Measurements from ENCODE around the gene PFKP. TPM values are rescaled to one million over a fixed set of nuclear protein-coding genes. Genes with fewer than 3 reads are reported as not detected.

Gene PFKP
- total RNA-seq, 1 donor from 2014 or later: 196 TPM

DNA sequence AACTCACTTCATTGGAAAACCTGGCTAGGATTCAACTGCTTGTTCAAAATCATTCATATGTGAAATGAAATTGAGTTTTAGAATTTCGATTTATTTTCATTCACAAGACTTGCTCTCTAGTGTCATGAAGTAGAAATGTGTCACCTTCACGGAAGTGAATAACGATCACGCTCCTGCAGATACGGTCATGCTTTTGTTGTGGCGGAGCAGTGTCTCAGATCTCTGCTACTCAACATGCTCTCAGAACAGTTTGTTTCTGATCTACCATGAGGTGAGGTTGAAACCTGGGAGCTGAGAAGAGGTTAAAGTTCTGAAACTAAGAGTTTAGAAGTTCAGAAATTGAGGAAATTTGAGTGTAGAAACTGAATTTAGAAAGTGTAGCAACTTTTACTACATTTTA lies 119.0 kb downstream of the PFKP start:
- H3K36me3 ChIP-seq (ENCODE audit: control insufficient read depth, insufficient read depth, low read length): no peaks in the 10 kb centered on the region
- H3K4me3 ChIP-seq (ENCODE audit: low read depth, low read length): no peak overlapping the region
- DNase-seq (ENCODE audit: low read depth) (no peak), FAIRE-seq (no peak)
- no peak for TF ChIP-seq CTCF (IDR thresholded peaks at IDR 0.05; ENCODE audit: insufficient read depth, low read length, severe bottlenecking)
- peaks cover 4% of the 10 kb centered on the region for H3K27me3 ChIP-seq (ENCODE audit: control insufficient read depth, insufficient read depth, low read length)

Other genes starting within 250 kb of the PFKP start
- gene PITRM1, start 105.2 kb downstream of the PFKP start, total RNA-seq: 39.2 and 54.8 TPM in 2 replicates